ENCODE measurements around the gene ITPR1.

ITPR1 gene

DNA sequence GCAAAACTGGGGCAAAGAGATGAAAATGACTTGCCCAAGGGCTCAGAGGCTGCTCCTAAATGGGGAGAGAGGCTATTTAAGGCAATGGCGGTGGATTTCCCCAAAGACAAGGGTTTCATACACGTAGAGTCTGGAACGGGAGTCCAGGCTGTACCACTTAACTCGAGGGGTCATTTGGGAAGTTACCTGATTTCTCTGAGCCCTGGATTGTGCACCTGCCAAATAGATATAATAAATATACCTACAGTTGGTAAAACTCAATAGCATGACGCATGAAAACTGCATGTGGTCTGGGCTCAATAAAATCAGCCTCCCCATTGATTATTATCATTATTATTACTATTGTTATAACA lies 1.3 kb upstream of the ITPR1 start:
- no peak for DNase-seq (ENCODE audit: low spot score)

- no peak for DNase-seq (ENCODE audit: low spot score)
These were observed 737 bp upstream of the ITPR1 start for GRCh38 chr3:4492208-4493013.

- DNase-seq (ENCODE audit: low spot score): no peak
These were observed 1.1 kb downstream of the ITPR1 start for GRCh38 chr3:4493941-4494894.

DNA sequence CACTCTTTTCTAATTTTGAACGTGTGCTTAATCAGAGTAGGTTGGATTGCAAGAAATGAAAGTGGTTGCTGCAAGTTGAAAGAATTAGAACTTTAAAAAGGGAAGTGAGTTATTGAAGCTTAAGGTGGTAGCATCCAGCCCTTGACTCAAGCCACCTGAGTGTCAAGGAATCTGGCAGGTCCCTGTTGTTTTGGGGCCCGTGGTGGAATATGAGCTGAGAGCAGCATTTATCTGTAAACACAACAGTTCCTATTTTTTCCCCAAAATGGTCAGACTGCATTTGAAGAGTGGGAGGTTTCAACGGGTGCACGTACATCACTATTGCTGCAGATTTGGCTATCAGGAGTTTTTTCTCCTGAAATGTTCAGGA lies 1.7 kb downstream of the ITPR1 start:
- DNase-seq (ENCODE audit: low spot score): no peak

GRCh38 chr3:4495294-4496086 lies 2.3 kb downstream of the ITPR1 start:
- DNase-seq (ENCODE audit: low spot score): no peak

GRCh38 chr3:4496087-4496452 lies 2.9 kb downstream of the ITPR1 start:
- DNase-seq (ENCODE audit: low spot score): no peak

DNA sequence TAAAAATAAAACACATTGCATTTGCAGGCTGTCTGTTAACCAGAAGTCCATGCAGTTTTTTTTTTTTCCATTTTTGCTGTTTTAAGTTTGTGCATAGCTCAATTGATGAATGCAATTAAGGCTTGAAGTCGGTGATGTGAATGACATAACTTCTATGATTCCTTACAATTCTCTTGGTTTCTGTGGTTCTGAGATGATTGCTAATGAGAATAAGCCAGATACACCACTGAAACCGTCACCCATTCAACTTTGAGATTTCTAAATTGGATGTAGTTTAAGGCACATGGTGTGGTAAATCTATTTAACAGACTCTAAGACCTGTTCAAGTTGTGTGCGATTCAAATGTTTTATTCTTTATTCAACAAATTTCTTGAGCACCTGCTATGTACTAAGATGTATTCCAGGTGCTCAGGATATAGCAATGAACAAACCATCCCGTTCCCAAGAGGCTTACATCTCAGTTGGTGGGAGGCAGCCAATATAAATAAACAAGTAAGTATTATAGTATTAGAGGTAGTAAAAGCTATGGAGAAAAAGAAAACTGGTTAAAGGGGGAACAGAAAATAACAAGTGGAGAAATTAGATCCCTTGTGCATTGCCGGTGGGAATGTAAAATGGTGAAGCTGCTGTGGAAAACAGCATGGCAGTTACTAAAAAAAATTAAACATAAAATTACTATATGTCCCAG lies 4.0 kb downstream of the ITPR1 start:
- DNase-seq (ENCODE audit: low spot score): no peak

- no peak for DNase-seq (ENCODE audit: low spot score)
These were observed 4.7 kb downstream of the ITPR1 start for GRCh38 chr3:4497843-4498324.

DNA sequence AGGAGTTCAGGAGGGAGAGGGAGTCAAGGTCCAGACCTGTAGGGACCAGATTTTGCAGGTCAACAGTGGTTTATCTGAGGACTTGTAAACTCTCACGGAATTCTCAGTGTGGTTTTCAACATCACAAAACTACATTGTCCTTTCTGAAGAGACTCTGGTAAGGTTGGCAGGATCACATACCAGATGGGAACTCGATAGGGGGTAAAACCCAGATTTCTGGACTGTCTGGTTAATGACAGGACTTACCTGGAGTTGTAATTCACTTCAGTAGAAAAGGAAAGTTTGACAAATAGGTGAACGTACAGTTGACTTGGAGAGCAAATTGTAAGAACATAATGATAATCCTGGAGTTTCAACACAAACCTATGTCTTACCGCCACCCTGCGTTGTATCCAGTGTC lies 5.3 kb downstream of the ITPR1 start:
- DNase-seq (ENCODE audit: low spot score): no peak

GRCh38 chr3:4501437-4501836 lies 8.3 kb downstream of the ITPR1 start:
- no peak for DNase-seq (ENCODE audit: low spot score)

DNA sequence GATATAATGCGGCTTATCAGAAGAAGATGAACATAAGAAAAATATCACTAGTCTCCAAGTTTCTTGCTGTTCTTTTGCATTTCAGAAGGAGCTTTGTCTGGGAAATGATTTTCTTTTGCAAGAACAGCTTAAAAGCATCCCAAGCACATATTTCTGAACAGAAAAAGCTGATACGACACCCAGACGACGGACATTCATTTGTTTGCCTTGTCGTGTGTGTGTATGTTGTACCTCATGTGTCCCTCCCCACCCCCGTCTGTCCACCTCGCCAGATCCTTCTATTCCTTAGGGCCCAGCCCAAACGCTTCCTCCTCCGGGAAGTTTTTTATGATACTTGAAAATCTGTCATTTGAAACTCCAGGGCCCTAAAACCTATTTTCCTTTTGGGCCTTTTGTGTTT lies 8.8 kb downstream of the ITPR1 start:
- no peak for DNase-seq (ENCODE audit: low spot score)

DNA sequence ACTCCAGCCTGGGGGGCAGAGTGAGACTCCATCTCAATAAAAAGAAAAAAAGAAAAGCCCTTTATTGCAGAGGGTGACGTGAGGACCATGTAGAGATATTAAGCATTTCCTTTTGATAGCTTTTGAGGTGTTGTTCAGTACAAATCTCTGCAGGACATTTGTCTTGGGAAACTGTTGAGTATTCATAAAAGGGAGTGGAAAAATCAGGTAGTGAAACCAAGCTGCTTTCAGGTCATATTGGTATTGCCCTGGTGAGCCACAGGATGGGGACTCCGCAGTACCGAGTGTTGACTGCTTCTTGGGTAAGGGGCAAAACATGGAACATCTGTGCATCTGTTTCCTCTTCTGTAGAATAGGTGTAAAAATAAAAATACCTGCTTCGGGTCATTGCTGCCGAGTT lies 9.9 kb downstream of the ITPR1 start:
- no peak for DNase-seq (ENCODE audit: low spot score)

DNA sequence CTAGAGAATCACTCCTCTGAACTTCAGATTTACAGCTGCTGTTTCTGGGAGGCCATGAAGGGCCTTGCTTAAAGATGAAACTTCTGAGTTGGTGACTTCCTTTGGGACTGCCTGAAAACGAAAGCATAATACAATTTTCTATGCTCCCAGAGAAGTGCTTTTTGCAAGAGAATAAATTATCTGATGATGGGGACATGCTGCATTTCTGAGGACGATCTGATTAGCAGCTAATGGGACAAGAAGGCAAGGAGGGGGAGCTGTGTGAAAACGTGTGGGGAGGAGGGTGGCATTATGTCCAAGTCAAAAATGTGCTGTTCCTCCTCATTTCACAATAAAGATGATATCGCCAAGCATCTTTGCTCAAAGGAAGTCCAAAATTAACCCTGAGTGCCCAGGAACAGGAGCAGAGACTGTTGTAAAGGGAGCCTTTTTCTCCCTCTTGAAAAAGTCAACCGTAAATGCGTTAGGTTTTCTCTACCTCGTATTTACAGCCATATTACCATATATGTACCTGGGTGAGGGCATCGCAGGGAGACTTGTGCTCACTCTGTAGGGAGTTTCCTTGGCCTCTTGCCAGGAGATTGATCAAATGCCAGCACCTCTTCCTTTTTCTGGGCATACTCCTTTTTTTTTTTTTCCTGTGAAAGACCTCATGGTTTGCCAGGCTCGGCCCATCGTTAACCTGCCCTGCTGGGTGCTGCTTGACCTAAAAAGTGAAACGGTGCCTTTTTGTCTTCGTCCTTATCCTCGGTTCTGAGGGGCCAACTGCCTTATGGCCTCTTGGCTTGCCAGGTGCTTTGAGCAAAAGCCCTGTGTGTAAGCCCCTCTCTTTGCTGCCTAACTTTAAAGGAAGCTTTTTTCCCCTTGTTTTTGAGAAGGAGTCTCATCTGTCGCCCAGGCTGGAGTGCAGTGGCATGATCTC lies 11.5 kb downstream of the ITPR1 start:
- DNase-seq (ENCODE audit: low spot score): no peak

DNA sequence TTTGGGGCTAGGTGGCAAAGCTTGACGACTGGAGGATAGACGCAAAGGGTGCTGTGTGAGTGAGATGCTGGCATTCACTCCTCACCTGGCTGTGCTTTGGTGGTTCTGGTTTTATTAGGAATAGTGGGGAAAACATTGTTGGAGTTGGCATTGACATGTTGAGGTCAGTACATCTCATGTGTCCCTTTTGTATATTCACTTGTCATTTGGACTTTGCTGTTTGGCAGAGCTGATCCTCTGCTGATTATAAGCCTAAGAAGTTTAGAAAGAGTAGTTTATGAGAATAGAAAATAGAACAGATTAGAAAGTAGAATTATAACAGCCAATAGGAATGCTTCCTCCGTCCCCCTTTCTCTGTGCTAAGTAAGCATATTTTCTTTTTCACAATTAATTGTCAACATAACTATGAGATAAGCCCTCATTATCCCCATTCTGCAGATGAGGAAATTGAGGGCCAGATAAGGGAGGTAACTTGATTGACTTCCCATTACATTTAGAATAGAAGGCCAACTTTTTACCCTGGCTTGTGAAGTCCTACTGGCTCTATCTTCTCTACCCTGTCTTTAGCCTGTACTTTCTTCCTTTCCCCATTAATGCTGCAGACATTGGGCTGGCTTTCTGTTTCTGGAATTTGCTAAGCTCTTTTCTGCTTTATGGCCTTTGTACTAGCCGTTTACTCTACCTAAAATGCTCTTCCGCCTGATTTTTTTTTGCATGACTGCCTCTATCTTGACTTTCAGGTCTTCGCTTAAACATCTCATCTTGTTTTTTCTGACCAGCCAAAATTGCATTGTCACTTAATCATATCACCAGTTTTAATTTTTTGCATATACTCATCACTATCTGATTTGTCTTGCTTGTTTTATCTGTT lies 12.8 kb downstream of the ITPR1 start:
- no peak for DNase-seq (ENCODE audit: low spot score)

DNA sequence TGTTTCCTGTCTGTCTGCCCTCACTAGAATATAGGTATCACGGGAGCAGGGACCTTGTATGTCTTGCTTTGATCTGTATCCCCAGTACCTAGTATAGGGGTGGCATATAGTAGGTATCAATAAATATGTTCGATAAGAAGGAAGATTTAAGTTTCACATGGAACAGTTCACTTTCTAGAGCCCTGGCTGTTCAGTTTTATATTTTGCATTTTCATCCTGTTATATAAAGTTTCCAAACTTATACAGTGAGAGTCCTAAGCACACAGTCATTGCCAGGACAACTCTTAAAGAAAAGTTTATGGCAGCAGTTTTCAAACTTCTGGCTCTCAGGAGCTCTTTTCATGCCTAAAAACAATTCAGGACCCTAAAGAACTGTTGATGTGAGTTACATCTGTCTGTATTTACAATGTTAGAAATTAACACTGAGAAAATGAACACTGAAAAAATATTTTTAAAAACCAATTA lies 13.4 kb downstream of the ITPR1 start:
- no peak for DNase-seq (ENCODE audit: low spot score)

DNA sequence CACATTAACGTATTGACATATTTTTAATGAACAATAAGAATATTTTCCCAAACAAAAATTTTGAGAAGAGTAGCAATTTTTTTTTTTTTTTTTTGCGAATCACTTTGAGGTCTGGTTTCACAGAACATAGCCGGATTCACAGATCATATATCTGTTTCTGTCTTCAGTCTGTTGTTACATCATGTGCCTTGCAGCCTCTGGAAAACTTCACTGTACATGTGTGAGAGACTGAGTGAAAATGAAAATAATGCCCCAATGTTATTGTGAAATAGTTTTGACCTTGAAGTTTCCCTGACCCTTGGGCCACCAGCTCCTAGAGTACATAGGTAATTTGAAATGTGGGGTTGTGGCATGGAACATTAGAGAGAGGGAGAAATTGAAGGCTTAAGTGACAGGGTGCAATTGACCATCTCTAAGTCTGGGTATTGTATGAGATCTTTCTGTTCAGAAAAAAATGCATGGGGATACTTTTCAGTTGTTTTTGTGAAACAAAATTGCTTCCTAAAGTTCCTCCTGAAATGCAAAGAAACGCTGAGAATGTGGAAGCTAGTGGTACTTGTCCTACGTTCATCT lies 14.0 kb downstream of the ITPR1 start:
- no peak for DNase-seq (ENCODE audit: low spot score)

DNA sequence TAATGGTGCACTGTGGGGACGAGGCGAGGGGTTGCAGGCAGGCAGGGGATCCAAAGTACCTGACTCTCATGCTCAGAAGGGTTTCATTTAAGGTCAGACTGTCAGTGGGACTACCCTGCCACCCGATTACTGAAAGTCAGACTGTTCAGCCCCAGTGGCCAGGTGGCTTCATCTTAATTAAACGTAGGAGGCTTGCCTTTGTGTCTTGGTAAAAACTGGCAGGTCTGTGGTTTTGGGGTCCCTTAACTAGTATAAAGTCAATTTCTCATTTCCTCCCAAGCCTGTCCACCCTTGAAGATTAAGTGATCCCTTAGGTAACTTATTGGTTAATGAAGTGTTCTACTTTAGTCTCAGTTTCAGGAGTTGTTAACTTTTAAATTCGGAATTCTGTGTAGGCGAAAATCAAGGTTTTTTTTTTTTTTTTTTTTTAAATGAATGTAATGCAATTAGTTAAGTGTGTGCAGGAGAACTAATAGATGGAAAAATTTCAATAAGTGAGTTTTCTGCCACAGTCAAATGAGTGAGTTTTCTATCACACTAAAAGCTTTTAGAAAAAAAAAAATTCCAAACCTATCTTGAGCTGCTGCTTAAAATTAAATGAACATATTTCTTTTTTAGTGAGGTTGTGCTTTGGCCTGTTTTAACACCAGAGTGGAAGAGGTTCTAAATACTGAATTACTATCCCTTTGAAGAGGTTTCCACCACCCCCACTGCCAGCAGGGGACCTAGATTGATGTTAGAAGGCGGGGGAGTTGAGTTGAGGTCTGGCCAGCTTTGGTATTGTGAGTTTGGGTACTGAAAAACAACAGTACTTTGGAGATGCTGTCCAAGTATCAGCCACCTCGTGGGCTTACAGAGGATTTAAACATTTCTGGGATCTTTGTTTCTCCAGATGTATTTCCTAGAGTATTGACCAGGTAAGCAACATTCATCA lies 15.2 kb downstream of the ITPR1 start:
- DNase-seq (ENCODE audit: low spot score): no peak

GRCh38 chr3:4509043-4509442 lies 15.9 kb downstream of the ITPR1 start:
- DNase-seq (ENCODE audit: low spot score): no peak
